Liver (tissue), 3 donors: ENCODE data around the gene CRYZL1.
"Not testable (repeated sequence)": the region's sequence is repeated elsewhere in the genome, so short reads cannot be mapped to it uniquely, and the experiment has no call there.

Experiments used
- ATF3 ChIP-seq: IDR thresholded peaks from 2 replicates; pipeline ENCODE4 v1.6.1; 2016; ENCODE audit warnings: antibody characterized with exemption
- CTCF ChIP-seq: fragments of 150-350 bp; IDR thresholded peaks from 2 replicates; pipeline ENCODE4 v1.5.1; 2017; ENCODE audit warnings: improper control_type of control experiment, low read depth, low read length; ENCODE audit not compliant: missing input control
- EGR1 ChIP-seq, 2 donors: IDR thresholded peaks; 2 replicates each; pipeline ENCODE4 v1.6.1; 2016 to 2018; ENCODE audit warnings: antibody characterized with exemption in 2 of 2, low read depth in 2 of 2
- HNF4A ChIP-seq, 2 donors: conservative IDR thresholded peaks; 2 replicates each; pipeline ENCODE4 v1.6.1; 2016; ENCODE audit warnings: antibody characterized with exemption in 2 of 2, mild to moderate bottlenecking in 2 of 2
- HNF4G ChIP-seq: IDR thresholded peaks from 2 replicates; pipeline ENCODE4 v1.6.1; 2016; ENCODE audit warnings: antibody characterized with exemption
- JUND ChIP-seq, 2 donors: IDR thresholded peaks; 2 replicates each; pipeline ENCODE4 v1.6.1; 2016; ENCODE audit warnings: antibody characterized with exemption in 2 of 2
- NR2F2 ChIP-seq: IDR thresholded peaks from 2 replicates; pipeline ENCODE4 v1.6.1; 2016; ENCODE audit warnings: antibody characterized with exemption
- RAD21 ChIP-seq, 2 donors: IDR thresholded peaks; 2 replicates each; pipeline ENCODE4 v1.6.1; 2016; ENCODE audit warnings: antibody characterized with exemption in 2 of 2, mild to moderate bottlenecking in 2 of 2
- REST ChIP-seq: IDR thresholded peaks from 2 replicates; pipeline ENCODE4 v1.6.1; 2016; ENCODE audit warnings: antibody characterized with exemption, mild to moderate bottlenecking
- RXRA ChIP-seq, 2 donors: IDR thresholded peaks; 2 replicates each; pipeline ENCODE4 v1.6.1; 2017 to 2018; ENCODE audit warnings: antibody characterized with exemption in 2 of 2, mild to moderate bottlenecking in 1 of 2
- SP1 ChIP-seq: IDR thresholded peaks from 2 replicates; pipeline ENCODE4 v1.6.1; 2018; ENCODE audit warnings: antibody characterized with exemption, mild to moderate bottlenecking
- TAF1 ChIP-seq: conservative IDR thresholded peaks from 2 replicates; pipeline ENCODE4 v1.6.1; 2016; ENCODE audit warnings: antibody characterized with exemption, mild to moderate bottlenecking
- ZBTB33 ChIP-seq: IDR thresholded peaks from 2 replicates; pipeline ENCODE4 v1.6.1; 2016; ENCODE audit warnings: antibody characterized with exemption
- TF ChIP-seq, protein P1 (sequence below): IDR thresholded peaks from 2 replicates; pipeline ENCODE4 v1.6.1; 2016; ENCODE audit warnings: antibody characterized with exemption
- donor health status: healthy.
- donor health status: healthy.

DNA sequence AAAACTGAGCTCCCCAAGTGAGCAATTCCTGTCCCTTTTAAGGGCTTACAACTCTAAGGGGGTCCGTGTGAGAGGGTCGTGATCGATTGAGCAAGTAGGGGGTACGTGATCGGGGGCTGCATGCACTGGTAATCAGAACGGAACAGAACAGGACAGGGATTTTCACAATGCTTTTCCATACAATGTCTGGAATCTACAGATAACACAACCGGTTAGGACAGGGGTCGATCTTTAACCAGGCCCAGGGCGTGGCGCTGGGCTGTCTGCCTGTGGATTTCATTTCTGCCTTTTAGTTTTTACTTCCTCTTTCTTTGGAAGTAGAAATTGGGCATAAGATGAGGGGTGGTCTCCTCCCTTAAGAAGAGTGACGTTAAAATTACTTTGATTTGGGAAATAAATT lies 24.0 kb downstream of the CRYZL1 start:
- TF ChIP-seq RAD21 (IDR thresholded peaks at IDR 0.05); NR2F2; CTCF; REST; ATF3; SP1; HNF4A (conservative IDR thresholded peaks at IDR 0.05); HNF4G; EGR1 (IDR thresholded peaks at IDR 0.05; ENCODE audit: low read depth in 2 of 2); JUND (IDR thresholded peaks at IDR 0.05); ZBTB33; RXRA (IDR thresholded peaks at IDR 0.05); TAF1: not testable (repeated sequence)
- TF ChIP-seq, protein P1, sequence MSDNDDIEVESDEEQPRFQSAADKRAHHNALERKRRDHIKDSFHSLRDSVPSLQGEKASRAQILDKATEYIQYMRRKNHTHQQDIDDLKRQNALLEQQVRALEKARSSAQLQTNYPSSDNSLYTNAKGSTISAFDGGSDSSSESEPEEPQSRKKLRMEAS = not testable (repeated sequence)
